Upper lobe of left lung (tissue), 6 donors: ENCODE data around the gene BMPR1B. TPM values are rescaled to one million over a fixed set of nuclear protein-coding genes. Genes with fewer than 3 reads are reported as not detected.
"Not testable (repeated sequence)": the region's sequence is repeated elsewhere in the genome, so short reads cannot be mapped to it uniquely, and the experiment has no call there.

Experiments used
- ATAC-seq, 2 donors: fragments of 200-7000 bp; cut with Tn5 transposase; one replicate each; pipeline ENCODE4 v1.9.1; 2022; ENCODE audit warnings: mild to moderate bottlenecking in 2 of 2, moderate library complexity in 2 of 2; ENCODE audit not compliant: low FRiP score in 2 of 2
- DNase-seq, 2 donors: peaks; one replicate each; pipeline ENCODE4 v3.0.0-alpha.2; 2019 to 2020
- H3K27ac ChIP-seq, 4 donors: fragments of 200-600 bp; sonication (generic); one replicate each; pipeline ENCODE4 v1.5.1; 2016 to 2019
- H3K27me3 ChIP-seq, 4 donors: fragments of 200-600 bp; sonication (generic); one replicate each; pipeline ENCODE4 v1.5.1; 2017 to 2019
- H3K36me3 ChIP-seq, 4 donors: fragments of 200-600 bp; sonication (generic); one replicate each; pipeline ENCODE4 v1.5.1; 2016 to 2019
- H3K4me1 ChIP-seq, 4 donors: fragments of 200-600 bp; sonication (generic); one replicate each; pipeline ENCODE4 v1.5.1; 2018 to 2019
- H3K4me3 ChIP-seq, 4 donors: fragments of 200-600 bp; sonication (generic); one replicate each; pipeline ENCODE4 v1.5.1; 2017 to 2019; ENCODE audit warnings: mild to moderate bottlenecking in 2 of 4, moderate library complexity in 1 of 4
- H3K9me3 ChIP-seq, 4 donors: fragments of 200-600 bp; sonication (generic); one replicate each; pipeline ENCODE4 v1.5.1; 2018 to 2019
- CTCF ChIP-seq, 6 experiments: fragments of 450-650 bp in 4 of 6; fragments of 200-600 bp in 2 of 6; sonication (generic) in 2 of 6; IDR thresholded peaks; one replicate each; pipeline ENCODE4 v1.5.1; 2016 to 2019; ENCODE audit warnings: antibody characterized with exemption in 6 of 6
- EP300 ChIP-seq, 4 donors: sonication (generic); formaldehyde crosslinking; IDR thresholded peaks; one replicate each; pipeline ENCODE4 v1.5.1; 2017; ENCODE audit warnings: antibody characterized with exemption in 4 of 4, control low read depth in 2 of 4
- POLR2A ChIP-seq, 4 donors: fragments of 450-650 bp; IDR thresholded peaks; one replicate each; pipeline ENCODE4 v1.5.1; 2016 to 2017; ENCODE audit warnings: antibody characterized with exemption in 4 of 4, mild to moderate bottlenecking in 2 of 4
- POLR2AphosphoS5 ChIP-seq, 2 donors: sonication (generic); formaldehyde crosslinking; IDR thresholded peaks; one replicate each; pipeline ENCODE4 v1.5.1; 2017; ENCODE audit warnings: antibody characterized with exemption in 2 of 2
- WGBS, 2 donors: methylation state at CpG; one replicate each; pipeline ENCODE4 v1.1.5; 2017 to 2018; 5-methylcytosine and 5-hydroxymethylcytosine counted together
- total RNA-seq, 6 donors: library from RNA; depleted of rRNA in 4 of 6; stranded (reverse); fragments of >200 nt in 4 of 6; gene quantifications; one replicate each; pipeline versions ENCODE4 v1.1.0 to v1.2.1, GENCODE V29; 2016 to 2021
- donor health status: DM: no; HTN: no; CAD: no; lungs with moderate emphysema.
- donor health status: DM: no; HTN: yes; CAD: no; lungs with severe emphysema.

Gene BMPR1B
- total RNA-seq, 6 donors from 2014 or later: 0.78 to 7.7 (median 3.5) TPM

GRCh38 chr4:95051702-95052020 lies 293.9 kb downstream of the BMPR1B start:
- TF ChIP-seq POLR2AphosphoS5 (IDR thresholded peaks at IDR 0.05) (no peak), CTCF (IDR thresholded peaks at IDR 0.05) (no peak), POLR2A (IDR thresholded peaks at IDR 0.05) (no peak), EP300 (IDR thresholded peaks at IDR 0.05) (no peak)
- Histone ChIP-seq H3K4me1 (no peaks in the 10 kb centered on the region), H3K27ac (no peak overlapping the region), H3K36me3 (no peaks in the 10 kb centered on the region), H3K4me3 (no peak overlapping the region), H3K9me3 (no peaks in the 10 kb centered on the region), H3K27me3 (no peaks in the 10 kb centered on the region)
- DNase-seq (no peak), ATAC-seq (no peak)
- WGBS, 2 donors: 55 to 58% methylated on average over 2 of the region's 2 CpGs

- Histone ChIP-seq H3K4me1 (no peaks in the 10 kb centered on the region), H3K36me3 (no peaks in the 10 kb centered on the region), H3K4me3 (no peak overlapping the region), H3K9me3 (no peaks in the 10 kb centered on the region), H3K27ac (no peak overlapping the region), H3K27me3 (no peaks in the 10 kb centered on the region)
- TF ChIP-seq EP300 (IDR thresholded peaks at IDR 0.05): no peak
- no peak for TF ChIP-seq POLR2A (IDR thresholded peaks at IDR 0.05)
- no peak for TF ChIP-seq POLR2AphosphoS5 (IDR thresholded peaks at IDR 0.05)
- no peak for TF ChIP-seq CTCF (IDR thresholded peaks at IDR 0.05)
- ATAC-seq: no peak
- DNase-seq: no peak
- 90 to 100% methylated on average over 1 of the region's 1 CpG for WGBS, 2 donors
Observed at GRCh38 chr4:95058991-95059390, 301.2 kb downstream of the BMPR1B start.

- Histone ChIP-seq H3K4me3 (no peak overlapping the region), H3K27ac (no peak overlapping the region), H3K36me3 (no peaks in the 10 kb centered on the region), H3K4me1 (no peaks in the 10 kb centered on the region), H3K27me3 (no peaks in the 10 kb centered on the region), H3K9me3 (no peaks in the 10 kb centered on the region)
- no peak for TF ChIP-seq CTCF (IDR thresholded peaks at IDR 0.05)
- no peak for TF ChIP-seq POLR2AphosphoS5 (IDR thresholded peaks at IDR 0.05)
- no peak for TF ChIP-seq POLR2A (IDR thresholded peaks at IDR 0.05)
- TF ChIP-seq EP300 (IDR thresholded peaks at IDR 0.05): no peak
- DNase-seq (no peak), ATAC-seq (no peak)
- WGBS, 2 donors: 92 to 93% methylated on average over 1 of the region's 1 CpG
Observed at GRCh38 chr4:95059663-95060062, 301.9 kb downstream of the BMPR1B start.

- Histone ChIP-seq H3K27ac (no peak overlapping the region), H3K4me3 (no peak overlapping the region), H3K36me3 (no peaks in the 10 kb centered on the region), H3K4me1 (no peaks in the 10 kb centered on the region), H3K9me3 (no peaks in the 10 kb centered on the region), H3K27me3 (no peaks in the 10 kb centered on the region)
- 58 to 73% methylated on average over 2 of the region's 2 CpGs for WGBS, 2 donors
- no peak for DNase-seq
- TF ChIP-seq POLR2A (IDR thresholded peaks at IDR 0.05): no peak
- no peak for TF ChIP-seq POLR2AphosphoS5 (IDR thresholded peaks at IDR 0.05)
- TF ChIP-seq EP300 (IDR thresholded peaks at IDR 0.05): no peak
- no peak for TF ChIP-seq CTCF (IDR thresholded peaks at IDR 0.05)
- ATAC-seq: no peak
Observed at GRCh38 chr4:95061220-95061619, 303.5 kb downstream of the BMPR1B start.

- H3K4me1 ChIP-seq, ATAC-seq, H3K4me3 ChIP-seq, H3K27ac ChIP-seq, H3K36me3 ChIP-seq, H3K9me3 ChIP-seq, DNase-seq, H3K27me3 ChIP-seq: not testable (repeated sequence)
- WGBS, 2 donors: 43 to 68% methylated on average over 4 of the region's 4 CpGs
Observed at GRCh38 chr4:95061801-95062200, 304.0 kb downstream of the BMPR1B start.
